22Rv1 (cell line): ENCODE measurements around the gene LOXL3.

ENCODE experiments used
- ZFX ChIP-seq: fragments of 450-650 bp; IDR thresholded peaks from 2 replicates; pipeline ENCODE4 v1.6.1; 2017; ENCODE audit warnings: antibody characterized with exemption, borderline replicate concordance
- TF ChIP-seq, protein P1 (sequence below): fragments of 450-650 bp; IDR thresholded peaks from 2 replicates; pipeline ENCODE4 v1.5.1; 2017; ENCODE audit warnings: mild to moderate bottlenecking

DNA sequence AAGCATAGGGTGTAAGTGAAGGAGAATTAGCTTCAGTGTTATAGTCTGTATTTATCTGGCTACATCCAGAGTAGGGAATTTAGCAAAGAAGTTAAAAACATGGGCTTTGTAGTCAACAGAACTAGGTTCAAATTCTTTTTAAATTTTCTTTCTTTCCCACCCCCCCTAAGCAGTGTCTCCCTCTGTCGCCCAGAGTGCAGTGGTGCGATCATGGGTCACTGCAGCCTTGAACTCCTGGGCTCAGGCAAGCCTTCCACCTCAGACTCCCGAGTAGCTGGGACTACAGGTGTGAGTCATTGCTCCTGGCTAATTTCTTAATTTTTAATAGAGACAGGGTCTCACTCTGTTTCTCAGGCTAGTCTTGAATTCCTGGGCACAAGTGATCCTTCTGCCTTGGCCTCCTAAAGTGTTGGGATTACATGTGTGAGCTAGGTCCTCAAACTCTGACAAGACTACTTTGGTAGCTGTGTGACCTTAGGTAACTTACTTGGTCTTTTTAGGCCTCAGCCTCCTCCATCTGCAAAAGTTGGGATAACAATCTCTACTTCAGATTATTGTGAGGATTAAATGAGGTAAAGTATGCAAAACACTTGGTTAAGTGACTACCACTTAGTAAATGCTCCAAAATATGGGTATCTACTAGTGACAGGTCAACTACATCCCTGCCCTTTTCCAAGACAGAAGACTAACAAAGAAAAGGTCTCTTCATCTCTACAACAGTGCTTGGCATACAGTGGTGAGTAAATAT lies 18.6 kb upstream of the LOXL3 start:
- TF ChIP-seq, protein P1, sequence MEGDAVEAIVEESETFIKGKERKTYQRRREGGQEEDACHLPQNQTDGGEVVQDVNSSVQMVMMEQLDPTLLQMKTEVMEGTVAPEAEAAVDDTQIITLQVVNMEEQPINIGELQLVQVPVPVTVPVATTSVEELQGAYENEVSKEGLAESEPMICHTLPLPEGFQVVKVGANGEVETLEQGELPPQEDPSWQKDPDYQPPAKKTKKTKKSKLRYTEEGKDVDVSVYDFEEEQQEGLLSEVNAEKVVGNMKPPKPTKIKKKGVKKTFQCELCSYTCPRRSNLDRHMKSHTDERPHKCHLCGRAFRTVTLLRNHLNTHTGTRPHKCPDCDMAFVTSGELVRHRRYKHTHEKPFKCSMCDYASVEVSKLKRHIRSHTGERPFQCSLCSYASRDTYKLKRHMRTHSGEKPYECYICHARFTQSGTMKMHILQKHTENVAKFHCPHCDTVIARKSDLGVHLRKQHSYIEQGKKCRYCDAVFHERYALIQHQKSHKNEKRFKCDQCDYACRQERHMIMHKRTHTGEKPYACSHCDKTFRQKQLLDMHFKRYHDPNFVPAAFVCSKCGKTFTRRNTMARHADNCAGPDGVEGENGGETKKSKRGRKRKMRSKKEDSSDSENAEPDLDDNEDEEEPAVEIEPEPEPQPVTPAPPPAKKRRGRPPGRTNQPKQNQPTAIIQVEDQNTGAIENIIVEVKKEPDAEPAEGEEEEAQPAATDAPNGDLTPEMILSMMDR, result peak; percentile 15; the same call in 1 of the 2 replicates
- no peak for TF ChIP-seq ZFX
